HG03342 (cell line): ENCODE data around the gene DPYD.
A peak's percentile ranks its signal among the peaks of the same experiment; 100 is the strongest.

Source experiments
- ATAC-seq: cut with Tn5 transposase; IDR thresholded peaks from one replicate; pipeline ENCODE4 v1.9.1; 2021; ENCODE audit warnings: mild to moderate bottlenecking, moderate library complexity; ENCODE audit not compliant: unreplicated experiment

Gene DPYD

GRCh38 chr1:97920832-97921571 is at the start of gene DPYD:
DPYD (minus strand) TSS chr1:97921034; CDS start chr1:97920922, 112 bp downstream.
- peak; percentile 88 for ATAC-seq

- no peak for ATAC-seq
Observed at GRCh38 chr1:97960470-97960869, 39.6 kb upstream of the DPYD start.

GRCh38 chr1:97947695-97948094 is 26.9 kb upstream of the DPYD start:
- ATAC-seq: no peak

- no peak for ATAC-seq
Observed at GRCh38 chr1:97943354-97943753, 22.5 kb upstream of the DPYD start.

- ATAC-seq: no peak
Observed at GRCh38 chr1:97942161-97943123, 21.6 kb upstream of the DPYD start.

- ATAC-seq: no peak
Observed at GRCh38 chr1:97938285-97938642, 17.4 kb upstream of the DPYD start.

- ATAC-seq: no peak
Observed at GRCh38 chr1:97936976-97937375, 16.1 kb upstream of the DPYD start.

GRCh38 chr1:97934491-97934890 is 13.7 kb upstream of the DPYD start:
- no peak for ATAC-seq

GRCh38 chr1:97929874-97930851 is 9.3 kb upstream of the DPYD start:
- no peak for ATAC-seq

- ATAC-seq: no peak
Observed at GRCh38 chr1:97926017-97926708, 5.3 kb upstream of the DPYD start.

GRCh38 chr1:97925151-97925550 is 4.3 kb upstream of the DPYD start:
- no peak for ATAC-seq

GRCh38 chr1:97923811-97924210 is 3.0 kb upstream of the DPYD start:
- ATAC-seq: no peak

- no peak for ATAC-seq
Observed at GRCh38 chr1:97920276-97920831, 480 bp downstream of the DPYD start.

GRCh38 chr1:97919585-97920261 is 1.1 kb downstream of the DPYD start:
- ATAC-seq: no peak

GRCh38 chr1:97918961-97919360 is 1.9 kb downstream of the DPYD start:
- no peak for ATAC-seq

GRCh38 chr1:97913506-97914139 is 7.2 kb downstream of the DPYD start:
- ATAC-seq: no peak

- ATAC-seq: no peak
Observed at GRCh38 chr1:97911266-97912215, 9.3 kb downstream of the DPYD start.

GRCh38 chr1:97909266-97909665 is 11.6 kb downstream of the DPYD start:
- ATAC-seq: no peak
